ENCODE data around the gene STXBP2.

STXBP2 gene

DNA sequence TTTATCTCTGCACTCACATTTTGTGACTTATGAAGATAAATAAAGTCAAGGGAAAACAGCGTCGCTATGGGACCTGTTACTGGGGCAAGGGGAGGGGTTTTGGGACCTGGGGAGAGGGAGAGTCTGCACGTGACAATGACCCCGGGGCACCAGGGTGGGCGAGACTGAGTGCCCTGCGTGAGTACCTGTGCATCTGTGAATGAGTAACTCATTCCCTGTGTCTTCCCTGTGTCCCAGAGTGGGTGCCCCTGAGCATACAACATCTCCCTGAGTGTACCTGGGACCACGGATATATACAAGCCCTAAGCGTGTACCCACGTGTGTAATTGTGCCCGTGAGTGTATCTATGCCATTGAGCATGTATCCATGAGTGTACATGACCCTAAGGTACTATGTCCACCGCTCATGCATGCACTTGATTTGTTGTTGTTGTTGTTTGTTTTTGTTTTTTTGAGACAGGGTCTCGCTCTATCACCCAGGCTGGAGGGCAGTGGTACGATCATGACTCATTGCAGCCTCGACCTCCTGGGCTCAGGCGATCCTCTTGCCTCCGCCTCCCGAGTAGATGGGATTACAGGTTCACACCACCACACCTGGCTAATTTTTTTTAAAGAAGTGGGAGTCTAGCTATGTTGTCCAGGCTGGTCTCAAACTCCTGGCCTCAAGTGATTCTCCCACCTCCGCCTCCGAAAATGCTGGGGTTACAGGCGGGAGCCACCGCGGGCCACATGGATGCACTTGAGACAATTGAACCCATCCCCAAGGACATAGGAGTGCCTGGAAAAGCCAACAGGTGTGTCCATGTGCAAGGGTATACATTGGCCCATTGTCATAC, 43.1 kb downstream of the STXBP2 start:
- H3K4me3 ChIP-seq (replicated peaks in 1 of 2; ENCODE audit: low read depth in 2 of 2, low read length in 2 of 2), result peak overlapping the region in 1 of 2 donors; percentile 41
- TF ChIP-seq, protein P1, sequence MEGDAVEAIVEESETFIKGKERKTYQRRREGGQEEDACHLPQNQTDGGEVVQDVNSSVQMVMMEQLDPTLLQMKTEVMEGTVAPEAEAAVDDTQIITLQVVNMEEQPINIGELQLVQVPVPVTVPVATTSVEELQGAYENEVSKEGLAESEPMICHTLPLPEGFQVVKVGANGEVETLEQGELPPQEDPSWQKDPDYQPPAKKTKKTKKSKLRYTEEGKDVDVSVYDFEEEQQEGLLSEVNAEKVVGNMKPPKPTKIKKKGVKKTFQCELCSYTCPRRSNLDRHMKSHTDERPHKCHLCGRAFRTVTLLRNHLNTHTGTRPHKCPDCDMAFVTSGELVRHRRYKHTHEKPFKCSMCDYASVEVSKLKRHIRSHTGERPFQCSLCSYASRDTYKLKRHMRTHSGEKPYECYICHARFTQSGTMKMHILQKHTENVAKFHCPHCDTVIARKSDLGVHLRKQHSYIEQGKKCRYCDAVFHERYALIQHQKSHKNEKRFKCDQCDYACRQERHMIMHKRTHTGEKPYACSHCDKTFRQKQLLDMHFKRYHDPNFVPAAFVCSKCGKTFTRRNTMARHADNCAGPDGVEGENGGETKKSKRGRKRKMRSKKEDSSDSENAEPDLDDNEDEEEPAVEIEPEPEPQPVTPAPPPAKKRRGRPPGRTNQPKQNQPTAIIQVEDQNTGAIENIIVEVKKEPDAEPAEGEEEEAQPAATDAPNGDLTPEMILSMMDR (IDR thresholded peaks at IDR 0.05; ENCODE audit: low read depth, low read length), result no peak
- no peak for DNase-seq (ENCODE audit: low read depth in 2 of 2)

DNA sequence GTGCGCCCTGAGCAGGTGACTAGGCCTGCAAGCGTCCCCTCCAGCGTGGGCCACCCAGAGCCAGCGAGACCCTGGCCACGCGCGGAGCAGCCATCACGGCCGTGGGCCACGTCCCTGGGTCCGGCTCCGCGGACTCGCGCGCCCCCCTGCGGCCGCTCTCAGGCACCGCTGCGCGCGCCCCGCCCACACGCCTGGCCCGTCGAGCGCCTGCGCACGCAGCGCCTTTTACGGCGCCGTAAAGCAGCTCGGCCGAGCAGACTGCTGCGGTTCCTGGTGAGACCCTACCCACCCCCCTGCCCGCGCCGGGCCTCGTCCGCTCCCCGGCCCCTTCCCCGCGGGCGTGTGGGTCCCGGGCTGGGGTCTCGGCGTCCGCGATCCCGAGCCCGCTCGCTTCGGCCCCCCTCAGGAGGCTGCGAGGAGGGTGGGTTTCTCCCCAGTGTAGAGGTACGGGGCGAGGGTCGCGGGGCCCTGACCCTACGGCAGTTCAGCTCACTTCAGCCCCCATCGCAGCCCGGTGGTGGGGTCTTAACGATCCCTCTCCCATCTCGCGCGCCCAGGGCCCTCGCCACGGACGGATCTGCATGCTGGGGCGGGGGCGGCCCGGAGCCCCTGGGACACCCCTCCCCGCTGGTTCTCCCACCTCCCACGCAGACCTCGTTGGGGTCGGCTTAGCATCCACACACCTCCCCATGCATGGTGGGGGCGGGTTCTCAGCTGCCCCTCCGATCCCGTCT, 43.9 kb downstream of the STXBP2 start, which contains the start of gene TRAPPC5:
Gene TRAPPC5, plus strand, starts transcription at position 228 of the 734 bp plus-strand sequence. CDS start 1,421 bp downstream, outside the sequence.
- DNase-seq (ENCODE audit: low read depth in 2 of 2), result peak; percentile 74 to 85
- peak within 1 kb of the TSS; percentile 99 to 100 for H3K4me3 ChIP-seq (replicated peaks in 1 of 2; ENCODE audit: low read depth in 2 of 2, low read length in 2 of 2)
- TF ChIP-seq, protein P1 (IDR thresholded peaks at IDR 0.05; ENCODE audit: low read depth, low read length), result peak; percentile 23

DNA sequence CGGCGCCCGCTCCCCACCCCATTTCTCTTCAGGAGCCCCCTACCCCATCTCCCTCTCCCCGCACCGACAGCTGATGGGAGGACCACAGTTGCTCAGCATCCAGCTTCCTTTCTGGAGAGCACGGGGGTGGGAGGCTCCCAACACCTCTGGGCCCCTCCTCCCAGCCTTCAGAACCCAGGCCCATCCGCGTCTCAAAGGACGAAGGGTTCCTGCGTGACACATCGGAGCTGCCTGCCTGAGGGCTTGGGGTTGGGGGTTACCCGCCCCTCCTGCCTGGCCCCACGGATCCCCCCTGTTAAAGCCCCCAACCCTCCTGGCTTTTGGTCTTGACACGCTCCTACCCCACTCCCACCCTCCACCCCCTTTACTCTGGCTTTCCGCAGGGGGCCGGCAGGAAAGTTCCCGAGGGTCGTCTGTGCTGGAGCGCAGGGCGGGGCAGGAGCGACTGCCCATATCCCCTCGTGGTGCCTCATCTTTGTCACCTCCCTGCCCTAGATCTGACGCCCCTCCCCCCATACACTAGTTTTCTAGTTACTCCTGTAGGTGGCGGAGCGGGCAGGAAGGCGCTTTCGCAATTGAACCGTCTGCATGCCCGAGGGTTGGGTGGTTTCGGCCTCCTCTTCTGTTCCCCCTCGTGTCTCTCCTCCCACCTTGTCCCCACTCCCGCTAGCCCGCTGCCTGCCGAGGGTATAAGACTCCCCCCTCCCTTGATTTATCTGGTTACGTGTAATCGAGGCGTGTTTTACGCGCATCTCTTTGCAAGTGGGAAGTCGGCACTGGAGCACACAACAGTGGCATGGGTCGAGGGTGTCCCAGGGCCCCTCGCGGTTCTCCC, 44.6 kb downstream of the STXBP2 start:
- DNase-seq (ENCODE audit: low read depth in 2 of 2), result peak; percentile 81 to 83
- H3K4me3 ChIP-seq (replicated peaks in 1 of 2; ENCODE audit: low read depth in 2 of 2, low read length in 2 of 2), result peak overlapping the region; percentile 99 to 100
- TF ChIP-seq, protein P1 (IDR thresholded peaks at IDR 0.05; ENCODE audit: low read depth, low read length), result peak; percentile 75

DNA sequence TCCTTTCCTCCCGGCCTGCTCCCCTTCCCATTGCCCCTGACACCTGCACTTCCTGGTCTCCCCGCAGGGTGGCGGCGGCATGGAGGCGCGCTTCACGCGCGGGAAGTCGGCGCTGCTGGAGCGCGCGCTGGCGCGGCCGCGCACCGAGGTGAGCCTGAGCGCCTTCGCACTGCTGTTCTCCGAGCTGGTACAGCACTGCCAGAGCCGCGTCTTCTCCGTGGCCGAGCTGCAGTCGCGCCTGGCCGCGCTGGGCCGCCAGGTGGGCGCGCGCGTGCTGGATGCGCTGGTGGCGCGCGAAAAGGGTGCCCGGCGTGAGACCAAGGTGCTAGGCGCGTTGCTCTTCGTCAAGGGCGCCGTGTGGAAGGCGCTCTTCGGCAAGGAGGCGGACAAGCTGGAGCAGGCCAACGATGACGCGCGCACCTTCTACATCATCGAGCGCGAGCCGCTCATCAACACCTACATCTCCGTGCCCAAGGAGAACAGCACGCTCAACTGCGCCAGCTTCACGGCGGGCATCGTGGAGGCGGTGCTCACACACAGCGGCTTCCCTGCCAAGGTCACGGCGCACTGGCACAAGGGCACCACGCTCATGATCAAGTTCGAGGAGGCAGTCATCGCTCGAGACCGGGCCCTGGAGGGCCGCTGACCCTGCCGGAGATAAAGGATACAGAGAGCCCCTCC, 45.4 kb downstream of the STXBP2 start:
- no peak for DNase-seq (ENCODE audit: low read depth in 2 of 2)
- peak overlapping the region; percentile 99 to 100 for H3K4me3 ChIP-seq (replicated peaks in 1 of 2; ENCODE audit: low read depth in 2 of 2, low read length in 2 of 2)
- TF ChIP-seq, protein P1 (IDR thresholded peaks at IDR 0.05; ENCODE audit: low read depth, low read length), result no peak

DNA sequence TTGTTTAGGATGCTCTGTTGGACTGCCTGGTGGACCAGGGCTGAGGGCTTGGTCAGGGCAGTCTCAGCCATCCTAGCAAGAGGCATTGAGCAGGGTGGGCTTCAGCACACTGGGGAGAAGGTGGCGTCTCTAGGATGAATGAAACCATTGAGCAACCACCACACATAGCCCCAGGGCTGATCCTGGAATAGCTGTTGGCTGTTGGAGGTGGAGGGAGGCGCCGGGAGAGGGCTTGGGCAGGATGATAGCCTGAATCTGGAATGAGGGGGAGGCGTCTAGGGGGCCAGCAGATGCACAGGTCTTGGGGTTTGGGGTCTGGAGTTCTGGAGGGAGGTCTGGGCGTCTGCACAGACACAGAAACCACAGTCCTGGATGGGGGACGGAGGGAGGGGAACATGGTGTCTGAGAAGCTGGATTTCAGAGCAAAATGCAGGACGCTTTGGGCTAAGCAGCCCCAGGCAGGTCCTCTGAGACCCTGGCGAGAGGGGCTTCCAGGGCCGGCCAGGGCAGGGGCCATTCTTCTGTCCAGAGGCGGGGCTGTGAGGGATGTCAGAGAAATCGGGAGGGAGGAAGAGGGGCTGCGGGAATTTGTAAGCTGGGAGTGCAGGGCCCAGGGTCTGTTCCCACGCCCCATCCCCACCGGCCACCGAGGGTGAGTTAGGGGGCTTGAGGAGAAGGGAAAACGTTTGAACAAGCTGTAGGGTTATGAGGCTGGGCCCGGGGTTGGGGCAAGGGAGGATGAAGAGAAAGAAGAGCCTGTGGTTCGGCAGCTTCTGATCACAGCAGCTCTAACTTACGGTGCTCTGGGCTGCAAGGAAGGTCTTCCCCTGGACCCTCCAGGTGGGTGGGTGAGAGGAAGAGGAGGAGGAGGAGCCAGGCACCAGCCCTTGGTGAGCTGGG, 48.9 kb downstream of the STXBP2 start:
- TF ChIP-seq, protein P1 (IDR thresholded peaks at IDR 0.05; ENCODE audit: low read depth, low read length), result no peak
- no peak for DNase-seq (ENCODE audit: low read depth in 2 of 2)
- H3K4me3 ChIP-seq (replicated peaks in 1 of 2; ENCODE audit: low read depth in 2 of 2, low read length in 2 of 2), result no peak overlapping the region
